ENCODE results near the gene ACACA. TPM values are rescaled to one million over a fixed set of nuclear protein-coding genes. Genes with fewer than 3 reads are reported as not detected.
"Not testable (repeated sequence)": the region's sequence is repeated elsewhere in the genome, so short reads cannot be mapped to it uniquely, and the experiment has no call there.

Gene ACACA
- total RNA-seq, 2 experiments from 2014 or later, result 58.2 to 64.4 TPM

DNA sequence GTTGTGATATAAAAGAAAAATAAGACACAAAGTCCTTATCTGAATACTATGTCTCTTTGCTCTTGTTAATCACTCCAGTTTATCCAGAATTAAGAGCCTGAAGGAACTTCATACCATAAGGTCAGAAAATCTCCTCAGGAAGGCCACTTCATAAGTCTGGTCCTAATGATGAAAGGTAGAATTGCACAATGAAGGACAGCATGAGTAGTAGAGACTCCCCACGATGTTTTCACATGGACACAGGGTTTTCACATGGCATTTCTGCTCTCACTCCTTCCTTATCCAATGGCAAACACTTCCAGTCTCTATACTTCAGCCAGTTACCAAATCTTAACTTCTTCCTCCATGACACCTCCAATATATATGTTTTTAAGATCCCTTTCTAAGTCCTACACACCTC is 41.0 kb downstream of the ACACA start:
- CTCF ChIA-PET, result interaction anchor here (5.4 kb wide), 1 partner anchor 9 kb away, joined by 40 read pairs; the partner anchor contains the start of gene C17orf78

DNA sequence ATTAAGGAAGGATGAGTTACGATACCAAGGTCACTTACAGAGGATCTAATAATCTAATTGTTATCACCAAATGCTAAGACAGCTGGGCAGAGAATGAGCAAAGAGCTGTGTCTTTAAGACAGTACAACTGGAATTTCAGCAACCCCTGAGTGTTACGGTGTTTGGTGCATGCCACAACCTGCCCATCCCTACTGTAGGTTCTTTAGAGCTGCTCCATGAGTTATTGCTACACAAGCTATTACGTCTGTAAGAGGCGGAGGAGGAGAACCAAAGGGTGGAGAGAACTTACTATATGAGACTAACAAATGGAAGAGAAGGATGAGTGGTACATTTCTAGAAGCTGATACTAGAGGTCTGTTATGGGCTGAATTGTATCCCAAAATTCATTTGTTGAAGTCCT is 45.1 kb downstream of the ACACA start:
- peaks cover 23% of the 10 kb centered on the region for H3K4me1 Mint-ChIP-seq (ENCODE audit: low read depth)

More for the DNA sequence above, 41.0 kb downstream of the ACACA start:
- H3K36me3 Mint-ChIP-seq, result no peaks in the 10 kb centered on the region
- no peak overlapping the region for H3K4me3 Mint-ChIP-seq
- no peak overlapping the region for H3K27ac Mint-ChIP-seq
- intact Hi-C loops (cut with micrococcal nuclease), result no loop called here
- H3K4me1 Mint-ChIP-seq (ENCODE audit: low read depth), result no peaks in the 10 kb centered on the region
- DNase-seq, result no peak
- no peaks in the 10 kb centered on the region for H3K27me3 Mint-ChIP-seq
- POLR2A ChIA-PET, result no interaction called here
- H3K9me3 Mint-ChIP-seq, result no peaks in the 10 kb centered on the region

DNA sequence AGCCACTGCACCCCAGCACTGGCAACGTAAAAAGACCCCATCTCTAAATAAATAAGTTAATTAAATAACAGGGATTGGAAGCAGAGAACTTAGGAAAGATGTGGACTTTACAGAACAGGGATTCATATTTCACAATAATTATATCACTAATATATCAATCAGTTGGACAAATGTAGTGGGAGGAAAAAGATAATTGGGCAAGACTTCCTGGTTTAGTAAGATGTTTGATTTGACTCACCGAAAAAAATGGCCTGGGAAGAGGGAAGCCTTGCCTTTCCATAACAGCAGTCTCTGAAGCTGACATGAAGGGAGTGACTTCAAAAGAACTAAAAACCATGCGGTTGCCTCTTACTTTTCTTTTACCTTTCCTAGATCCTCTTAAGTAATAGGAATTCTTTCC is 46.0 kb downstream of the ACACA start:
- no peak for DNase-seq
- ChIA-PET CTCF (interaction anchor here (5.4 kb wide), 1 partner anchor 14 kb away, joined by 40 read pairs; the partner anchor contains the start of gene C17orf78), POLR2A (interaction anchor here (0.7 to 1.0 kb wide), 2 partner anchors 51 to 148 kb away, joined by 3 to 4 read pairs; no protein-coding TSS in a partner anchor)
- no peaks in the 10 kb centered on the region for H3K27me3 Mint-ChIP-seq
- no peaks in the 10 kb centered on the region for H3K9me3 Mint-ChIP-seq
- no peak overlapping the region for H3K27ac Mint-ChIP-seq
- peaks cover 23% of the 10 kb centered on the region for H3K4me1 Mint-ChIP-seq (ENCODE audit: low read depth)
- intact Hi-C loops (cut with micrococcal nuclease), result no loop called here
- H3K4me3 Mint-ChIP-seq, result no peak overlapping the region
- no peaks in the 10 kb centered on the region for H3K36me3 Mint-ChIP-seq

More for the DNA sequence above, 45.1 kb downstream of the ACACA start:
- intact Hi-C loops (cut with micrococcal nuclease), result no loop called here
- no peaks in the 10 kb centered on the region for H3K9me3 Mint-ChIP-seq
- CTCF ChIA-PET, result interaction anchor here (5.4 kb wide), 1 partner anchor 13 kb away, joined by 40 read pairs; the partner anchor contains the start of gene C17orf78
- no peak overlapping the region for H3K27ac Mint-ChIP-seq
- no peak overlapping the region for H3K4me3 Mint-ChIP-seq
- H3K36me3 Mint-ChIP-seq, result no peaks in the 10 kb centered on the region
- H3K27me3 Mint-ChIP-seq, result no peaks in the 10 kb centered on the region
- DNase-seq, result no peak
- POLR2A ChIA-PET, result interaction anchor here (0.7 to 0.9 kb wide), 2 partner anchors 46 to 149 kb away, joined by 3 to 4 read pairs; partner anchors contain the start of genes ACACA and TADA2A

DNA sequence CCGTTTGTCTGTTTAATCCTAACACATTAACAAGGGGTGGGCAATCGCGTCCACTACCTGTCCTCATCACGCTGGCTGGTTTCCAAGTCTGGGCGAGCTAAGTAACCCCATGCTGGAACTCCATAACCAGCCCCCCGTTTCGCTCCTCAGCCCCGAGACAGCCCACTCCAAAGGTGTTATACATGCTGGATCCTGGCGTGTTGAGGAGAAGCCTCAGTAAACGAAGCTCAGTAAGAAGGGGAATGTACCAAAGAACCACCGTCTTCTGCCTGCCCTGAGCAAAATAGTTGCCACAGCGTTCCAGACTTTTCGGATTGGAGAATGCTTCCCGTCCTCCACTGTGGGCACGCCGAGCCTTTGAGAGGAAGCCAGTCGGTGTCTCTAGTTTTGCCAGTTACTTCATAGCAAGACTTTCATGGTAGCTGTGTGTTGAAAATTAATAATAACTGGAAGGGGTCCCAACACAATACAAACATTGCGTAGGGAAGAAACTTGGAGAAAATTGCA is 46.9 kb downstream of the ACACA start:
- DNase-seq, result no peak
- POLR2A ChIA-PET, result interaction anchor here (1.0 to 1.9 kb wide), 5 partner anchors 10 to 130 kb away, joined by 3 to 10 read pairs (median 4); partner anchors contain the start of gene DUSP14
- peak overlapping the region; percentile 57 for H3K27ac Mint-ChIP-seq
- peak overlapping the region; percentile 95 for H3K4me3 Mint-ChIP-seq
- H3K9me3 Mint-ChIP-seq, result no peaks in the 10 kb centered on the region
- no peaks in the 10 kb centered on the region for H3K27me3 Mint-ChIP-seq
- H3K36me3 Mint-ChIP-seq, result no peaks in the 10 kb centered on the region
- intact Hi-C loops (cut with micrococcal nuclease), result loop anchor here (1.0 to 5.0 kb wide), 3 partner anchors 47 to 637 kb away; partner anchors contain the start of genes ACACA, DUSP14 and TADA2A
- CTCF ChIA-PET, result interaction anchor here (1.4 to 2.7 kb wide), 2 partner anchors 13 to 70 kb away, joined by 3 to 39 read pairs; no protein-coding TSS in a partner anchor
- peaks cover 23% of the 10 kb centered on the region for H3K4me1 Mint-ChIP-seq (ENCODE audit: low read depth)

DNA sequence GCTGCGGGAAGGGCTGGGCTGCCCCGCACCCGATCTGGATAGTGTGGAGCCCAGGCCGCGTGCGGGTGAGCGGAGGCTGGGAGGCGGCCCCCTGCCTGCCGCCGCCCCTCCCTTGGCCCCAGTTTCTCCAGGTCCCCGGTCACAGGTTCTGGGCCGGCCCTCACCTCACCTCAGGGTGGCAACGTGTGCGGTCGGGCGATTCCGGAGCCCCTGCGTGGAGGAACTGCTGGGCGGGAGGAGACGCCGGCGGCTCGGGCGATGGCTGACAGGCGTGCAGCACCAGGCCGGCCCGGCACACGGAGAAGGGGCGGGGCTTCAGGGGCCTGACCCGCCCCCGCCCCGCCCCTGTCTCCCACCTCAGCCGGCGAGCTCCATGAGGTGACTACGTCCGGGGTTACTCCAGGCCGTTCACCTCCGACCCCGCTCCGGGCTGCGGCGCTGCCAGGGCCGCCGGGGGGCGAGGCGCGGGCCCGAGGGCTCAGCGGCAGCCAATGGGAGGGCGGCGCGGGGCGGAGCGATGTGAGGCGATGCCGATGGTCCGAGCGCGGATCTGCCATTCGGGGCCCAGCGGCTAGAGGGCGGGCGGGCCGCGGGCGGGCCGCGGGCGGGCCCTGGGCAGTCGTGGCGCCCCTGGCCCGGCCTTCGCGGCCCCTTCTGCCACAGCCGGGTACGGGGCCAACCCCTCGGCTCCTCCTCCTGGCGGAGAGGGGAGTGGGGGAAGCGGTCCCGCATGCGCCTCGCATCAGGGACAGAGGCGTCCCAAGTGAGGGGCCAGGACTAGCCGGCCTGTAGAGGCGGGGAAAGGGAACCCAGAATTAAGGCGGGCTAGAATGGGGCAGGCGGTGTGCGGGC is 47.6 kb downstream of the ACACA start:
- peak; percentile 96 for DNase-seq
- no peaks in the 10 kb centered on the region for H3K9me3 Mint-ChIP-seq
- H3K4me3 Mint-ChIP-seq, result peak overlapping the region; percentile 95
- CTCF ChIA-PET, result interaction anchor here (0.7 to 2.7 kb wide), 4 partner anchors 8 to 71 kb away, joined by 3 to 39 read pairs (median 4); no protein-coding TSS in a partner anchor
- H3K27ac Mint-ChIP-seq, result peak overlapping the region; percentile 82
- POLR2A ChIA-PET, result interaction anchor here (1.0 to 1.9 kb wide), 7 partner anchors 11 to 130 kb away, joined by 3 to 10 read pairs (median 4); partner anchors contain the start of gene DUSP14
- no peaks in the 10 kb centered on the region for H3K36me3 Mint-ChIP-seq
- peaks cover 23% of the 10 kb centered on the region for H3K4me1 Mint-ChIP-seq (ENCODE audit: low read depth)
- no peaks in the 10 kb centered on the region for H3K27me3 Mint-ChIP-seq
- intact Hi-C loops (cut with micrococcal nuclease), result loop anchor here (1.0 to 5.0 kb wide), 3 partner anchors 47 to 637 kb away; partner anchors contain the start of genes ACACA, DUSP14 and TADA2A

DNA sequence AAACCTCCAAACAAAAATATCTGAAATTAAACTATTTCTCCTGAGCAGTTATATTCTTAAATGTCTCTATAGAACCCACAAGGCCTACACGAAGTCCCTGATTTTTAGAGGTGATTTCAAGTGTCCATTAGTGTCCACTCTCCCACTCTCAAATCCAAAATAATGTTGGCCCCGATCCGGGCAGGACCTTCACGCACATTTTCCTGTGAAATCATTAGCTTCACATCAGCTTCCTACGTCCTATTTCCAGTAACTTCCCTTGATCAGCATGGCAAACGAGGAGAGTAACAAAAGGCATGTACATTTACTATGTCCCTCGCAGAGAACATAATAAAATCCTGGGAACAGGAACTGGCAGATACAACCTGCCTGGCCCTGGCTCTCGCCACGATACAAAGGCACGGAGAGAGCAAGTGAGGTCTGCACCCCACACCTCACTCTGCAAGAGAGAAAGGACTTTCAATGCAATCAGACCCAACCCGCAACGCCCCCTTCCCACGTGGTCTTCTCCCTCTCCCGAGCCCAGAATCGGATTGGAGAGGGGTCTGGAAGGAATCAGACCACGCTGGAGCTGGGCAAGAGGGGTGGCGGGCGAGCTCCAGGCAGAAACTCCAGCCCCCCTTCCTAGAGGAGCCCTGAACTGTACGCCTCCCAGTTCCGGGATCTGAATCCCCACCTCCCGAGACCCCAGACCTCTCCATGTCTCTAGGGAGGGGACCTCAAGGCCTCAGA is 48.4 kb downstream of the ACACA start:
- Mint-ChIP-seq H3K27me3 (no peaks in the 10 kb centered on the region), H3K4me3 (peak overlapping the region; percentile 95), H3K27ac (peak overlapping the region; percentile 82), H3K36me3 (peaks cover 3% of the 10 kb centered on the region), H3K4me1 (ENCODE audit: low read depth) (peaks cover 23% of the 10 kb centered on the region), H3K9me3 (no peaks in the 10 kb centered on the region)
- CTCF ChIA-PET, result interaction anchor here (0.7 to 2.7 kb wide), 4 partner anchors 9 to 72 kb away, joined by 3 to 39 read pairs (median 4); no protein-coding TSS in a partner anchor
- peak; percentile 65 for DNase-seq
- POLR2A ChIA-PET, result interaction anchor here (1.0 to 1.9 kb wide), 7 partner anchors 11 to 131 kb away, joined by 3 to 10 read pairs (median 4); partner anchors contain the start of gene DUSP14
- intact Hi-C loops (cut with micrococcal nuclease), result loop anchor here (5.0 kb wide), 1 partner anchor 636 kb away; no protein-coding TSS in a partner anchor

DNA sequence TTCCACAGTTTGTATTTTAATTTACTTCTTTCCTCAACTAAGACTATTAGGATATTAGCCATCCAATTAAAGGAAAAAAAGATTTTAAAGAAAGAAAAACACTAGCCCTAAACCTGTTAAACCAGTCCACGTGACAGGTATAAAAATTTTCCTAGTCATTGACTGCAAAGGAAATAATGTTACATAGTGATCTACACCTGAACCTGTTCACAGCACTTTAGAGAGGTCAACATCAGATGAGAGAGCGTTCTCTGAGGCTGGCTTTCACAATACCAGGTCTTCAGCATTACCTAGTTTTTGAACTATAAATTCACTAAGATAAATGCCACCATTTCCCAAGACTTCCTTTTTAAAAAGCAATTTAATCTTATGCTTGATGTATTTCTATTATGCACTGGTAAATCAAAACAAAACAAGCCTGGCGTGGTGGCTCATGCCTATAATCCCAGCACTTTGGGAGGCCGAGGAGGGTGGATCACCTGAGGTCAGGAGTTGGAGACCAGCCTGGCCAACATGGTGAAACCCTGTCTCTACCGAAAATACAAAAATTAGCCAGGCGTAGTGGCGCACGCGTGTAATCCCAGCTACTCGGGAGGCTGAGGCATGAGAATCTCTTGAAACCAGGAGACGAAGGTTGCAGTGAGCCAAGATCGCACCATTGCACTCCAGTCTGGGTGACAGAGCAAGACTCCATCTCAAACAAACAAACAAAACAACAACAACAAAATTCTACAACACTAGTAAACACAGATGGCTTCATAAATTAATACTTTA is 49.7 kb downstream of the ACACA start:
- CTCF ChIA-PET, H3K9me3 Mint-ChIP-seq, H3K27ac Mint-ChIP-seq, DNase-seq, POLR2A ChIA-PET, H3K27me3 Mint-ChIP-seq, H3K36me3 Mint-ChIP-seq: not testable (repeated sequence)
- H3K4me1 Mint-ChIP-seq (ENCODE audit: low read depth), result peaks cover 23% of the 10 kb centered on the region
- peak overlapping the region; percentile 95 for H3K4me3 Mint-ChIP-seq
- intact Hi-C loops (cut with micrococcal nuclease), result loop anchor here (5.0 kb wide), 1 partner anchor 635 kb away; no protein-coding TSS in a partner anchor

DNA sequence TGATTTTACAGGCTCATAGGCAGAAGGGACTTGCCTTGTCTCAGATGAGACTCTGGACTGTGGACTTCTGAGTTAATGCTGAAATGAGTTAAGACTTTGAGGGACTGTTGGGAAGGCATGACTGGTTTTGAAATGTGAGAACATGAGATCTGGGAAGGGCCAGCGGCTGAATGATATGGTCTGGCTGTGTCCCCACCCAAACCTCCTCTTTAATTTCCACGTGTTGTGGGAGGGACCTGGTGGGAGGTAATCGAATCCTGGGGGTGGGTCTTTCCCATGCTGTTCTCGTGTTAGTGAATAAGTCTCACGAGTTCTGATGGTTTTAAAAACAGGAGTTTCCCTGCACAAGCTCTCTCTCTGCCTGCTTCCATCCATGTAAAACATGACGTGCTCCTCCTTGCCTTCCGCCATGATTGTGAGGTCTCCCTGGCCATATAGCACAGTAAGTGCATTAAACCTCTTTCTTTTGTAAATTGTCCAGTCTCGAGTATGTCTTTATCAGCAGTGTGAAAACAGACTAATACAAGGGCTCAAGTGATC is 59.7 kb downstream of the ACACA start:
- DNase-seq; intact Hi-C loops (cut with micrococcal nuclease); H3K27ac Mint-ChIP-seq; H3K4me3 Mint-ChIP-seq; H3K9me3 Mint-ChIP-seq; CTCF ChIA-PET; H3K27me3 Mint-ChIP-seq: not testable (repeated sequence)
- POLR2A ChIA-PET, result interaction anchor here (0.8 to 1.0 kb wide), 2 partner anchors 10 to 11 kb away, joined by 3 to 4 read pairs; no protein-coding TSS in a partner anchor
- H3K4me1 Mint-ChIP-seq (ENCODE audit: low read depth), result peaks cover 18% of the 10 kb centered on the region
- peaks cover 15% of the 10 kb centered on the region for H3K36me3 Mint-ChIP-seq

DNA sequence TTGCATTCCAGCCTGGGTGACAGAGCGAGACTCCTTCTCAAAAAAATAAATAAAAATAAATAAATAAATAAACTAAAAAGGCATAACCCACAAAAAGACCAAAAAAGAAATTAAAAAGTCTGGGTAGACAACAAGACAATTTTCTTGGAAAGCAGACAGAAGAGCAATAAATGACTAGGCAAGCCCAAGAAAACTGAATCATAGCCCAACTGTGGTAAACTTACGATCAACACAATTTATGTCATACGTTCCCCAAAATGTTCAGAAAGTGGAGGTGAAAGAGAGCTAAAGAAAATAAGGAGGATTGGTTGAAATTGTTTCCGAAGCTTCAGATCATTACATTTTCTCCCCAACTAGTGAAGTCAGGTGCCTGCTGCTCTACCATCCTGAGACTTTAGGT is 62.1 kb downstream of the ACACA start:
- ChIA-PET POLR2A (interaction anchor here (1.4 kb wide), 1 partner anchor 14 kb away, joined by 4 read pairs; no protein-coding TSS in a partner anchor), CTCF (interaction anchor here (1.0 to 1.5 kb wide), 3 partner anchors 12 to 54 kb away, joined by 3 to 6 read pairs (median 3); no protein-coding TSS in a partner anchor)
- H3K4me3 Mint-ChIP-seq, result no peak overlapping the region
- intact Hi-C loops (cut with micrococcal nuclease), result no loop called here
- H3K27ac Mint-ChIP-seq, result peak overlapping the region; percentile 74
- no peak for DNase-seq
- H3K9me3 Mint-ChIP-seq, result no peaks in the 10 kb centered on the region
- peaks cover 18% of the 10 kb centered on the region for H3K4me1 Mint-ChIP-seq (ENCODE audit: low read depth)
- H3K36me3 Mint-ChIP-seq, result peaks cover 17% of the 10 kb centered on the region
- no peaks in the 10 kb centered on the region for H3K27me3 Mint-ChIP-seq

DNA sequence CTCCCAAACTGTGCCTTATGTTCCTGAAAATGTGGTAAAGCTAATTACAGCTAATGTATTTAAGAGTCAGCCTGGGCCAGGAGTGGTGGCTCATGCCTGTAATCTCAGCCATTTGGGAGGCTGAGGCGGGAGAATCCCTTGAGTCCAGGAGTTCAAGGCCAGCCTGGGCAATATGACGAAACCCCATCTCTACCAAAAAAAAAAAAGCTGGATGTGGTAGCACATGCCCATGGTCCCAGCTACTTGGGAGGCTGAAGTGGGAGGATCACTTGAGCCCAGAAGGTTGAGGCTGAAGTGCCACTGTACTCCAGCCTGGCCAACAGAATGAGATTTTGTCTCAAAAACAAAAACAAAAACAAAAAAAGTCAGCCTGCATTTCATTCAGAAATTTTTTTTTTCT is 64.0 kb downstream of the ACACA start:
- no peaks in the 10 kb centered on the region for H3K27me3 Mint-ChIP-seq
- H3K36me3 Mint-ChIP-seq, result peaks cover 24% of the 10 kb centered on the region
- no peaks in the 10 kb centered on the region for H3K9me3 Mint-ChIP-seq
- peaks cover 18% of the 10 kb centered on the region for H3K4me1 Mint-ChIP-seq (ENCODE audit: low read depth)
- ChIA-PET POLR2A (interaction anchor here (0.6 kb wide), 1 partner anchor 24 kb away, joined by 3 read pairs; no protein-coding TSS in a partner anchor), CTCF (interaction anchor here (1.4 kb wide), 1 partner anchor 31 kb away, joined by 4 read pairs; no protein-coding TSS in a partner anchor)
- intact Hi-C loops (cut with micrococcal nuclease), result no loop called here
- H3K27ac Mint-ChIP-seq, result no peak overlapping the region
- H3K4me3 Mint-ChIP-seq, result no peak overlapping the region
- DNase-seq, result no peak
